Activated CD8-positive, alpha-beta T cell treated with anti-CD3 and anti-CD28 coated beads for 36 hours (primary cell): ENCODE measurements around the gene SPATA24. TPM values are rescaled to one million over a fixed set of nuclear protein-coding genes. Genes with fewer than 3 reads are reported as not detected.
"Not testable (repeated sequence)": the region's sequence is repeated elsewhere in the genome, so short reads cannot be mapped to it uniquely, and the experiment has no call there.

ENCODE experiments used
- ATAC-seq: fragments of 200-7000 bp; cut with Tn5 transposase; one replicate; pipeline ENCODE4 v1.10.0; 2021; ENCODE audit warnings: mild to moderate bottlenecking, moderate library complexity
- CTCF ChIA-PET: fragments of 350-600 bp; sonication (Branson Sonifier 250); formaldehyde crosslinking; loops from one replicate; lab custom pipeline; 2021; ENCODE audit warnings: antibody characterized with exemption; lab: Charles Lee
- POLR2A ChIA-PET: fragments of 350-600 bp; sonication (Branson Sonifier 250); formaldehyde crosslinking; loops from one replicate; lab custom pipeline; 2021; ENCODE audit warnings: antibody characterized with exemption; lab: Charles Lee
- DNase-seq: peaks from one replicate; pipeline ENCODE4 v3.0.0-alpha.2; 2020
- H3K27ac Mint-ChIP-seq: one replicate; pipeline ENCODE4 v1.8.0; 2021; ENCODE audit warnings: mild to moderate bottlenecking, mixed read lengths
- H3K27me3 Mint-ChIP-seq: one replicate; pipeline ENCODE4 v1.8.0; 2021; ENCODE audit warnings: mixed read lengths
- H3K36me3 Mint-ChIP-seq: one replicate; pipeline ENCODE4 v1.8.0; 2021; ENCODE audit warnings: low read depth, mixed read lengths
- H3K4me1 Mint-ChIP-seq: one replicate; pipeline ENCODE4 v1.8.0; 2021; ENCODE audit warnings: low read depth, mixed read lengths
- H3K4me3 Mint-ChIP-seq: one replicate; pipeline ENCODE4 v1.8.0; 2021; ENCODE audit warnings: mild to moderate bottlenecking, moderate library complexity, mixed read lengths
- H3K9me3 Mint-ChIP-seq: one replicate; pipeline ENCODE4 v1.8.0; 2021; ENCODE audit warnings: mixed read lengths
- intact Hi-C: fragments of 100-400 bp; cut with micrococcal nuclease; formaldehyde crosslinking; loops from one replicate; pipeline ENCODE4 v1.10.0; 2022
- total RNA-seq, 2 experiments: library from RNA; stranded (reverse); gene quantifications; one replicate each; pipeline ENCODE4 v1.2.3, GENCODE V29; 2021
- TF ChIP-seq, protein P1 (sequence below): fragments of 200-600 bp; IDR thresholded peaks from one replicate; pipeline ENCODE4 v1.8.0; 2022; ENCODE audit warnings: antibody characterized with exemption, mild to moderate bottlenecking

SPATA24 gene
- total RNA-seq, 2 experiments from 2014 or later, result 4.3 to 4.4 TPM

GRCh38 chr5:139363937-139364336, 40.0 kb downstream of the SPATA24 start:
- H3K27me3 Mint-ChIP-seq, result no peaks in the 10 kb centered on the region
- DNase-seq, result no peak

DNA sequence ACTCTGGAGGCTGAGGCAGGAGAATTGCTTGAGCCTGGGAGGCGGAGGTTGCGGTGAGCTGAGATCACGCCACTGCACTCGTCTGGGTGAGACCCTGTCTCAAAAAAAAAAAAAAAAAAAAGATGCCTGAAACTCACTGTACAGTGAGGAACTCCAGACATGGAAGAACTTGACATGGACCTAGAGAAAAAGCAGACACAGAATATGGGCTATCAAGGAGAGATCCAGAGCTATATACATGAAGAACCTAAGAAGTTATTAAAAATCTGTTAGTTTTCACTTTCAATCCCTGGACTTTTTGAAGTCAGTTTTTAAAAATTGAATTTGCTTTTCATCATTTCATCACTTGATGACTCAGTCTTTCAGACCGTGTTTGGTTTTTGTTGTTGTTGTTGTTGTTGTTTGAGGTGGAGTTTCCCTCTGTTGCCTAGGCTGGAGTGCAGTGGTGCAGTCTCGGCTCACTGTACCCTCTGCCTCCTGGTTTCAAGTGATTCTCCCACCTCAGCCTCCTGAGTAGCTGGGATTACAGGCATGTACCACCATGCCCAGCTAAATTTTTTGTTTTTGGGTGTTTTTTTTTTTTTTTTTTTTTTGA, 42.0 kb downstream of the SPATA24 start:
- Mint-ChIP-seq H3K9me3 (no peaks in the 10 kb centered on the region), H3K27ac (no peak overlapping the region), H3K4me3 (no peak overlapping the region), H3K36me3 (peaks cover 36% of the 10 kb centered on the region), H3K4me1 (peaks cover 18% of the 10 kb centered on the region), H3K27me3 (no peaks in the 10 kb centered on the region)
- intact Hi-C loops, result no loop called here
- TF ChIP-seq, protein P1, sequence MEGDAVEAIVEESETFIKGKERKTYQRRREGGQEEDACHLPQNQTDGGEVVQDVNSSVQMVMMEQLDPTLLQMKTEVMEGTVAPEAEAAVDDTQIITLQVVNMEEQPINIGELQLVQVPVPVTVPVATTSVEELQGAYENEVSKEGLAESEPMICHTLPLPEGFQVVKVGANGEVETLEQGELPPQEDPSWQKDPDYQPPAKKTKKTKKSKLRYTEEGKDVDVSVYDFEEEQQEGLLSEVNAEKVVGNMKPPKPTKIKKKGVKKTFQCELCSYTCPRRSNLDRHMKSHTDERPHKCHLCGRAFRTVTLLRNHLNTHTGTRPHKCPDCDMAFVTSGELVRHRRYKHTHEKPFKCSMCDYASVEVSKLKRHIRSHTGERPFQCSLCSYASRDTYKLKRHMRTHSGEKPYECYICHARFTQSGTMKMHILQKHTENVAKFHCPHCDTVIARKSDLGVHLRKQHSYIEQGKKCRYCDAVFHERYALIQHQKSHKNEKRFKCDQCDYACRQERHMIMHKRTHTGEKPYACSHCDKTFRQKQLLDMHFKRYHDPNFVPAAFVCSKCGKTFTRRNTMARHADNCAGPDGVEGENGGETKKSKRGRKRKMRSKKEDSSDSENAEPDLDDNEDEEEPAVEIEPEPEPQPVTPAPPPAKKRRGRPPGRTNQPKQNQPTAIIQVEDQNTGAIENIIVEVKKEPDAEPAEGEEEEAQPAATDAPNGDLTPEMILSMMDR, result no peak
- ChIA-PET POLR2A (interaction anchor here (1.2 kb wide), 2 partner anchors 13 to 28 kb away, joined by 3 to 5 read pairs; partner anchors contain the start of gene MZB1), CTCF (no interaction called here)
- ATAC-seq, result no peak
- no peak for DNase-seq

More at GRCh38 chr5:139363937-139364336, 40.0 kb downstream of the SPATA24 start:
- Mint-ChIP-seq H3K4me1 (peaks cover 6% of the 10 kb centered on the region), H3K36me3 (peaks cover 41% of the 10 kb centered on the region), H3K4me3 (no peak overlapping the region), H3K9me3 (no peaks in the 10 kb centered on the region), H3K27ac (no peak overlapping the region)
- no peak for ATAC-seq
- intact Hi-C loops, result no loop called here
- ChIA-PET CTCF (no interaction called here), POLR2A (interaction anchor here (1.0 kb wide), 1 partner anchor 11 kb away, joined by 3 read pairs; no protein-coding TSS in a partner anchor)
- TF ChIP-seq, protein P1, result no peak

GRCh38 chr5:139360384-139360783, 43.5 kb downstream of the SPATA24 start:
- TF ChIP-seq, protein P1, result no peak
- no peaks in the 10 kb centered on the region for H3K27me3 Mint-ChIP-seq
- DNase-seq, result no peak
- ChIA-PET POLR2A (interaction anchor here (0.7 to 1.2 kb wide), 2 partner anchors 30 to 66 kb away, joined by 4 to 5 read pairs; partner anchors contain the start of gene MZB1), CTCF (interaction anchor here (0.9 kb wide), 1 partner anchor 14 kb away, joined by 3 read pairs; no protein-coding TSS in a partner anchor)
- peaks cover 28% of the 10 kb centered on the region for H3K36me3 Mint-ChIP-seq
- peaks cover 23% of the 10 kb centered on the region for H3K4me1 Mint-ChIP-seq
- no peaks in the 10 kb centered on the region for H3K9me3 Mint-ChIP-seq
- no peak for ATAC-seq
- intact Hi-C loops, result no loop called here
- H3K27ac Mint-ChIP-seq, result no peak overlapping the region
- H3K4me3 Mint-ChIP-seq, result no peak overlapping the region

DNA sequence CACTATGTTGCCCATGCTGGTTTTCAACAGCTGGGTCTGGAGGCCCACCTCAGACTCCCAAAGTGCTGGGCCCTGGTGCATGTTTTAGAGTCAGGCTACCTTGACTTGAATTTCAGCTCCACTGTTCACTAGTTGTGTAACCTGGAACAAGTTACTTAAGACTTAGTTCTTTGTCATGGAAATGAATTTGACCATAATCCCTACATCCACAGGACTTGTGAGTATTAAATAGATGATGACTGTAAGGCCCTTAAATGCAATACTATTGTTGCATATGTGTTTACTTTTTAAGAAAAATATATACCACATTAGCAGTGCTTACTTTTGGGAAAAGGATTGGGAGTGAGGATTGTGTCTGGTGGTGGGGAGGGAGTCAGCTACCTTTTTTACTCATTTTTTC, 45.8 kb downstream of the SPATA24 start:
- Mint-ChIP-seq H3K4me1 (peaks cover 24% of the 10 kb centered on the region), H3K27me3 (no peaks in the 10 kb centered on the region), H3K36me3 (peaks cover 21% of the 10 kb centered on the region), H3K27ac (no peak overlapping the region), H3K4me3 (no peak overlapping the region), H3K9me3 (peaks cover 4% of the 10 kb centered on the region)
- DNase-seq (no peak), ATAC-seq (no peak)
- TF ChIP-seq, protein P1, result no peak
- intact Hi-C loops, result no loop called here
- ChIA-PET CTCF (interaction anchor here (1.0 to 1.8 kb wide), 2 partner anchors 12 to 14 kb away, joined by 3 to 5 read pairs; no protein-coding TSS in a partner anchor), POLR2A (interaction anchor here (0.7 kb wide), 1 partner anchor 57 kb away, joined by 3 read pairs; no protein-coding TSS in a partner anchor)

GRCh38 chr5:139355900-139356299, 48.0 kb downstream of the SPATA24 start:
- peaks cover 32% of the 10 kb centered on the region for H3K4me1 Mint-ChIP-seq
- H3K27me3 Mint-ChIP-seq, H3K27ac Mint-ChIP-seq, intact Hi-C loops, H3K9me3 Mint-ChIP-seq, H3K4me3 Mint-ChIP-seq, DNase-seq, ATAC-seq, POLR2A ChIA-PET: not testable (repeated sequence)
- peaks cover 15% of the 10 kb centered on the region for H3K36me3 Mint-ChIP-seq
- CTCF ChIA-PET, result interaction anchor here (1.2 kb wide), 1 partner anchor 14 kb away, joined by 3 read pairs; the partner anchor contains the start of gene PAIP2
